ENCODE results near the gene BET1. TPM values are rescaled to one million over a fixed set of nuclear protein-coding genes. Genes with fewer than 3 reads are reported as not detected.

BET1 gene
- total RNA-seq, 1 donor from 2014 or later: 35.5 TPM

- TF ChIP-seq CTCF (conservative IDR thresholded peaks at IDR 0.05; ENCODE audit: low read depth, low read length): no peak
- no peak overlapping the region for H3K4me3 ChIP-seq (ENCODE audit: low read depth, low read length)
- no peak for DNase-seq (ENCODE audit: low read depth)
These were observed 43.8 kb upstream of the BET1 start for GRCh38 chr7:94047956-94048355.

- no peak for DNase-seq (ENCODE audit: low read depth)
- H3K4me3 ChIP-seq (ENCODE audit: low read depth, low read length): no peak overlapping the region
- no peak for TF ChIP-seq CTCF (conservative IDR thresholded peaks at IDR 0.05; ENCODE audit: low read depth, low read length)
These were observed 41.4 kb upstream of the BET1 start for GRCh38 chr7:94045581-94045980.

- no peak for TF ChIP-seq CTCF (conservative IDR thresholded peaks at IDR 0.05; ENCODE audit: low read depth, low read length)
- no peak for DNase-seq (ENCODE audit: low read depth)
- H3K4me3 ChIP-seq (ENCODE audit: low read depth, low read length): no peak overlapping the region
These were observed 40.7 kb upstream of the BET1 start for GRCh38 chr7:94044806-94045205.

- no peak for DNase-seq (ENCODE audit: low read depth)
- H3K4me3 ChIP-seq (ENCODE audit: low read depth, low read length): no peak overlapping the region
- no peak for TF ChIP-seq CTCF (conservative IDR thresholded peaks at IDR 0.05; ENCODE audit: low read depth, low read length)
These were observed 39.1 kb upstream of the BET1 start for GRCh38 chr7:94043299-94043698.

- no peak overlapping the region for H3K4me3 ChIP-seq (ENCODE audit: low read depth, low read length)
- DNase-seq (ENCODE audit: low read depth): no peak
- no peak for TF ChIP-seq CTCF (conservative IDR thresholded peaks at IDR 0.05; ENCODE audit: low read depth, low read length)
These were observed 38.2 kb upstream of the BET1 start for GRCh38 chr7:94042381-94042780.

GRCh38 chr7:94041529-94041928 is 37.4 kb upstream of the BET1 start:
- TF ChIP-seq CTCF (conservative IDR thresholded peaks at IDR 0.05; ENCODE audit: low read depth, low read length): no peak
- no peak for DNase-seq (ENCODE audit: low read depth)
- H3K4me3 ChIP-seq (ENCODE audit: low read depth, low read length): no peak overlapping the region

- TF ChIP-seq CTCF (conservative IDR thresholded peaks at IDR 0.05; ENCODE audit: low read depth, low read length): no peak
- DNase-seq (ENCODE audit: low read depth): no peak
- no peak overlapping the region for H3K4me3 ChIP-seq (ENCODE audit: low read depth, low read length)
These were observed 36.1 kb upstream of the BET1 start for GRCh38 chr7:94040254-94040653.
